ENCODE measurements around the gene GPX2. TPM values are rescaled to one million over a fixed set of nuclear protein-coding genes. Genes with fewer than 3 reads are reported as not detected.

GPX2 gene
- total and polyA plus RNA-seq, 2 of the 8 experiments (the other 6 are each of a cell fraction or from before 2014, with no cell fraction given), result 0.30 to 0.89 TPM

- no peak for TF ChIP-seq EP300 (IDR thresholded peaks at IDR 0.05; ENCODE audit: borderline replicate concordance in 1 of 2, low read depth in 2 of 2, low read length in 2 of 2)
- TF ChIP-seq SIN3A (conservative IDR thresholded peaks at IDR 0.05 in 1 of 2, IDR thresholded peaks at IDR 0.05 in 1 of 2; ENCODE audit: low read depth in 1 of 2, low read length in 2 of 2), result no peak
- TF ChIP-seq, protein P1, sequence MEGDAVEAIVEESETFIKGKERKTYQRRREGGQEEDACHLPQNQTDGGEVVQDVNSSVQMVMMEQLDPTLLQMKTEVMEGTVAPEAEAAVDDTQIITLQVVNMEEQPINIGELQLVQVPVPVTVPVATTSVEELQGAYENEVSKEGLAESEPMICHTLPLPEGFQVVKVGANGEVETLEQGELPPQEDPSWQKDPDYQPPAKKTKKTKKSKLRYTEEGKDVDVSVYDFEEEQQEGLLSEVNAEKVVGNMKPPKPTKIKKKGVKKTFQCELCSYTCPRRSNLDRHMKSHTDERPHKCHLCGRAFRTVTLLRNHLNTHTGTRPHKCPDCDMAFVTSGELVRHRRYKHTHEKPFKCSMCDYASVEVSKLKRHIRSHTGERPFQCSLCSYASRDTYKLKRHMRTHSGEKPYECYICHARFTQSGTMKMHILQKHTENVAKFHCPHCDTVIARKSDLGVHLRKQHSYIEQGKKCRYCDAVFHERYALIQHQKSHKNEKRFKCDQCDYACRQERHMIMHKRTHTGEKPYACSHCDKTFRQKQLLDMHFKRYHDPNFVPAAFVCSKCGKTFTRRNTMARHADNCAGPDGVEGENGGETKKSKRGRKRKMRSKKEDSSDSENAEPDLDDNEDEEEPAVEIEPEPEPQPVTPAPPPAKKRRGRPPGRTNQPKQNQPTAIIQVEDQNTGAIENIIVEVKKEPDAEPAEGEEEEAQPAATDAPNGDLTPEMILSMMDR (IDR thresholded peaks at IDR 0.05; ENCODE audit: control extremely low read depth in 1 of 3, insufficient read depth in 1 of 3, low read depth in 1 of 3, low read length in 3 of 3), result no peak
- WGBS, 2 experiments (ENCODE audit: extremely low coverage in 1 of 2, insufficient coverage in 1 of 2, insufficient read length in 1 of 2, insufficient replicate concordance in 2 of 2, low coverage in 1 of 2, low lambda C conversion rate in 2 of 2, missing lambda C conversion rate in 1 of 2), result 68% methylated on average over 6 of the region's 6 CpGs; no CpG with 5 or more reads in 1 of the 2 experiments
- ChIA-PET POLR2A (ENCODE audit: partially characterized antibody) (interaction anchor here (0.8 to 2.1 kb wide), 3 partner anchors 11 to 271 kb away, joined by 3 to 6 read pairs (median 4); no protein-coding TSS in a partner anchor), CTCF (ENCODE audit: partially characterized antibody) (interaction anchor here (0.8 to 6.7 kb wide), 12 partner anchors 9 to 132 kb away, joined by 3 to 45 read pairs (median 6); partner anchors contain the start of gene CHURC1)
- Histone ChIP-seq H3K9ac (replicated peaks in 1 of 4; ENCODE audit: extremely low read depth in 1 of 4, low read depth in 3 of 4, low read length in 3 of 4) (no peak overlapping the region), H3K79me1 (ENCODE audit: low read depth, low read length) (peaks cover 7% of the 10 kb centered on the region), H2BK12ac (ENCODE audit: low read depth, low read length) (0 out of 2 replicates have a peak overlapping the region, but pooled peaks have one; percentile 18), H3K27me3 (replicated peaks in 1 of 4; ENCODE audit: control insufficient read depth in 3 of 4, extremely low read depth in 1 of 4, insufficient read depth in 3 of 4, low read length in 3 of 4) (no peaks in the 10 kb centered on the region), H3K36me3 (ENCODE audit: control insufficient read depth in 2 of 4, insufficient read depth in 4 of 4, low read length in 3 of 4) (peaks cover 3 to 13% (median 7%) of the 10 kb centered on the region in 4 experiments; a peak in 3 of 8 replicates), H3K4me2 (ENCODE audit: insufficient read depth in 1 of 2, low read depth in 2 of 2, low read length in 2 of 2) (peak overlapping the region; percentile 0 to 24; a peak in 1 of 4 replicates), H2BK120ac (replicated peaks; ENCODE audit: low read depth, low read length) (no peak overlapping the region), H2AK5ac (ENCODE audit: low read depth, low read length) (no peak overlapping the region), H4K91ac (replicated peaks; ENCODE audit: insufficient read length, low read length) (no peak overlapping the region), H3K79me2 (ENCODE audit: control insufficient read depth in 1 of 2, insufficient read depth in 2 of 2, low read length in 2 of 2) (peaks cover 0 to 5% of the 10 kb centered on the region in 2 experiments; a peak in 1 of 4 replicates), H3K23me2 (ENCODE audit: low read depth, low read length) (no peaks in the 10 kb centered on the region), H2BK20ac (ENCODE audit: low read length) (no peak overlapping the region; the same call in 1 of the 2 replicates), H2AFZ (ENCODE audit: low read length) (no peak overlapping the region), H2BK5ac (ENCODE audit: low read depth, low read length) (peak overlapping the region; percentile 41; the same call in 1 of the 2 replicates), H3K23ac (ENCODE audit: insufficient read length) (no peak overlapping the region), H4K20me1 (replicated peaks in 1 of 2; ENCODE audit: control insufficient read depth in 1 of 2, insufficient read depth in 2 of 2, low read length in 2 of 2) (peaks cover 0 to 6% of the 10 kb centered on the region in 2 experiments), H3K4ac (replicated peaks; ENCODE audit: insufficient read length, low read depth, low read length) (no peak overlapping the region), H2BK15ac (ENCODE audit: low read length) (peak overlapping the region; percentile 83), H3K27ac (ENCODE audit: low read depth, low read length) (no peak overlapping the region), H4K8ac (ENCODE audit: extremely low read depth, insufficient read depth, low read length) (no peak overlapping the region), H4K5ac (ENCODE audit: insufficient read length, low read depth, low read length) (no peak overlapping the region), H3K4me3 (ENCODE audit: extremely low read depth in 1 of 4, insufficient read depth in 2 of 4, low read depth in 3 of 4, low read length in 4 of 4) (no peak overlapping the region), H3K4me1 (replicated peaks in 1 of 4; ENCODE audit: control insufficient read depth in 3 of 4, insufficient read depth in 4 of 4, low read length in 3 of 4) (peaks cover 10 to 22% (median 17%) of the 10 kb centered on the region in 4 experiments), H3K18ac (ENCODE audit: extremely low read depth, low read length) (no peak overlapping the region), H3K14ac (ENCODE audit: insufficient read length) (no peak overlapping the region), H3K56ac (replicated peaks; ENCODE audit: insufficient read length, low read depth, low read length) (no peak overlapping the region), H3K9me3 (ENCODE audit: insufficient read depth in 2 of 2, low read depth in 1 of 2, low read length in 1 of 2) (no peaks in the 10 kb centered on the region)
- no peak for FAIRE-seq
- DNase-seq (ENCODE audit: low read depth in 1 of 2, low spot score in 2 of 2), result no peak
These were observed 12.8 kb upstream of the GPX2 start for GRCh38 chr14:64955297-64955696.
